Natural killer cell treated with Interleukin-12 subunit alpha and Interleukin-12 subunit beta and Interleukin-15 and Interleukin-18, amount 100 ng/mL, for 72 hours (primary cell): ENCODE measurements around the gene ZNF773. TPM values are rescaled to one million over a fixed set of nuclear protein-coding genes. Genes with fewer than 3 reads are reported as not detected.
"Not testable (repeated sequence)": the region's sequence is repeated elsewhere in the genome, so short reads cannot be mapped to it uniquely, and the experiment has no call there.

Experiments
- ATAC-seq, 2 donors: fragments of 150-1000 bp; cut with Tn5 transposase in 1 of 2; sonication (Bioruptor Pico), chemical (Tn5 transposase) in 1 of 2; 2 replicates each; pipeline ENCODE4 v1.10.0; 2021
- DNase-seq: peaks from one replicate; pipeline ENCODE4 v3.0.0; 2022; ENCODE audit warnings: low spot score
- H3K27ac Mint-ChIP-seq, 2 donors: 1 replicate in 1 of 2; 2 replicates in 1 of 2; pipeline ENCODE4 v1.8.0; 2022; ENCODE audit warnings: mixed read lengths in 2 of 2, mild to moderate bottlenecking in 1 of 2, moderate library complexity in 1 of 2
- H3K27me3 Mint-ChIP-seq, 2 donors: 1 replicate in 1 of 2; 2 replicates in 1 of 2; pipeline ENCODE4 v1.8.0; 2022; ENCODE audit warnings: mixed read lengths in 2 of 2
- H3K36me3 Mint-ChIP-seq: one replicate; pipeline ENCODE4 v1.8.0; 2022; ENCODE audit warnings: mixed read lengths
- H3K4me1 Mint-ChIP-seq, 2 donors: 1 replicate in 1 of 2; 2 replicates in 1 of 2; pipeline ENCODE4 v1.8.0; 2022; ENCODE audit warnings: low read depth in 2 of 2, mixed read lengths in 2 of 2, mild to moderate bottlenecking in 1 of 2
- H3K4me3 Mint-ChIP-seq: one replicate; pipeline ENCODE4 v1.8.0; 2022; ENCODE audit warnings: mixed read lengths
- H3K9me3 Mint-ChIP-seq: 2 replicates; pipeline ENCODE4 v1.8.0; 2022; ENCODE audit warnings: mixed read lengths
- total RNA-seq, 2 donors: library from RNA; stranded (reverse); gene quantifications; one replicate each; pipeline ENCODE4 v1.2.3, GENCODE V29; 2022

ZNF773 gene
- total RNA-seq, result 1 to 10 TPM; 4.8 to 5.6 TPM

DNA sequence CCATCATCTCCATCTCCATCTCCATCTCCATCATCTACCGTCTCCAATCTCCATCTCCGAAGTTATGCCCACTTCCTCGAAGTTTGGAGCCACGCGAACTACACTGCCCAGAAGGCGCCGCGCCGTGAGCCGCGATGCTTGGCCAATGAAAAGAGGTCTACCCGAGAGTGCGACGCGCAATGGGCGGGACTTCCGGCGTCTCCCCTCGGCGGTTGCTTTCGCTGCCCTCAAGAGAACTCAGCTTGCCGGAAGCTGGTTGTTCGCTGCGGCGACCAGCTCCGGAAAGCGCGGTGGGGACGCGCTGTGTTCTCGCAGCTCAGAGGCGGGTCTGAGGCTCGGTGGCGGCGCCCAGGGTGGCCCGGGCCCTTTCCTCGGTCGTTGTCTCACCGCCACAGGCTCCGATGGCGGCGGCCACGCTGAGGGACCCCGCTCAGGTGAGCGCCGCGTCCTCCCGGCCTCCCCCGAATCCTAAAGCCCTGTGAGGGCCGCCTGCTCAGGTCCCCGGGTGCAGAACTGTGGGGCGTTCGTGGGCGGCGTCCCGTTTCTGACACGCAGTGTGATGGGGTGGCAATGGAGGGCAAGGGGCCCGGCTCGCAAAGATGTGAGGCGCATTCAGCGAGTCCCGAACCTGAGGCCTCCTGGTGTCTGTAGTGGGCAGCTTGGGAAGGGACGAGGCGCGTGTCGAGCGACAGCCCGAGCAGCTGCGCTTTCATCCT is at the start of gene ZNF773:
Gene ZNF773 (plus strand): TSS at position 259 of the 716 bp plus-strand sequence. CDS start 143 bp downstream, at position 402.
- H3K27ac Mint-ChIP-seq, result peak within 1 kb of the TSS; percentile 48 to 74
- DNase-seq (peak; percentile 96), ATAC-seq (peak; percentile 98 to 100)
- peaks cover 20 to 26% of the 10 kb centered on the region in 2 donors for H3K4me1 Mint-ChIP-seq
- peaks cover 18% of the 10 kb centered on the region for H3K9me3 Mint-ChIP-seq
- H3K27me3 Mint-ChIP-seq, result not testable (repeated sequence)
- peak within 1 kb of the TSS; percentile 85 for H3K4me3 Mint-ChIP-seq
- H3K36me3 Mint-ChIP-seq, result peaks cover 60% of the 10 kb centered on the region

DNA sequence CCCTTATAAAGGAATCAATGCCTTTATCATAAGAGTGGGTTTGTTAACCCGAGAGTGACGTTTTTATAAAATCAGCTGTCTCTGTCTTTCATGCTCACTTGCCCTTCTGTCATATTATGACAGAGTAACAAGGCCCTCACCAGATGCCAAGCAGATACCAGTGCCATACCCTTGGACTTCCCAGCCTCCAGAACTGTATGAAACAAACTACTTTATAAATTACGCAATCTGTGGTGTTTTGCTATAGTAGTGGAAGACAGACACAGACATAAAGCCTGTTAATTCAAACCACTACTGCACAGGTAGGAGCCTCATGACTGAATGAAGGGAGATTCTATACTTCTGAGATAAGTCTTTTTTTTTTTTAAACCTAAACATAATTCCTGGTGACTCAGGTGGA is 47.4 kb upstream of the ZNF773 start:
- Mint-ChIP-seq H3K9me3 (peaks cover 14% of the 10 kb centered on the region), H3K27me3 (no peaks in the 10 kb centered on the region), H3K27ac (no peak overlapping the region), H3K4me1 (no peaks in the 10 kb centered on the region), H3K4me3 (no peak overlapping the region), H3K36me3 (peaks cover 40% of the 10 kb centered on the region)
- ATAC-seq (no peak), DNase-seq (no peak)

DNA sequence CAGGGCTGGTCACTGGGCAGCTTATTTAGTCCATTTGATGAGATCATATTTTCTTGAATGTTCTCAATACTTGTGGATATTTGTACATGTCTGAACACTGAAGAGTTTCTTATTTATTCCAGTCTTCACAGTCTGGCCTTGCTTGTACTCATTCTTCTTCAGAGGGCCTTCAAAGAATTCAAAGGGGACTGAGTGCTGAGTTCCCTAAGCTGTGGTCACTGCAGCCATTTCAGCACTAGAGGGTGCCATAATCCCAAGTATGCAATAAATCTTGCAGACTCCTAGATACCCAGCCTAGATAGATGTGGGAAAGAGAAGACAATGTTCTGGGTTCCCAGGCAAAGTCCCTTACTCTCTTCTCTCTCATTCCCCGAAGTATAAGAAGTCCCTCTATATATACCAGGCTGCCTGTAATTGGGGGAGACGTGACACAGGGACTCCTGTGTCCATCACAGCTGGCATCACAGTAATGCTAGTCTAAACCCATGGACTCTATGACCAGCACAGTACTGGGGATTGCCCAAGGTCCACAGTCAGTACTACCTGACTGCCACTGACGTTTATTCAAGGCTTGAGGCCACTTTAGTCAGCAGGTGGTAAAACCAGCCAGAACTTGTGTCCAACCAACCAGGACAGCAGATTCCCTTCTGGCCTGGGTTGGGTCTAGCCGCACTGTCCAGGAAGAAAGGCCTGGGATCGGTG is 33.9 kb upstream of the ZNF773 start:
- Mint-ChIP-seq H3K27ac (no peak overlapping the region), H3K36me3 (peaks cover 40% of the 10 kb centered on the region), H3K4me1 (no peaks in the 10 kb centered on the region), H3K27me3 (no peaks in the 10 kb centered on the region), H3K4me3 (no peak overlapping the region), H3K9me3 (peaks cover 20% of the 10 kb centered on the region)
- DNase-seq (no peak), ATAC-seq (peak in 1 of 2 donors; percentile 50)

DNA sequence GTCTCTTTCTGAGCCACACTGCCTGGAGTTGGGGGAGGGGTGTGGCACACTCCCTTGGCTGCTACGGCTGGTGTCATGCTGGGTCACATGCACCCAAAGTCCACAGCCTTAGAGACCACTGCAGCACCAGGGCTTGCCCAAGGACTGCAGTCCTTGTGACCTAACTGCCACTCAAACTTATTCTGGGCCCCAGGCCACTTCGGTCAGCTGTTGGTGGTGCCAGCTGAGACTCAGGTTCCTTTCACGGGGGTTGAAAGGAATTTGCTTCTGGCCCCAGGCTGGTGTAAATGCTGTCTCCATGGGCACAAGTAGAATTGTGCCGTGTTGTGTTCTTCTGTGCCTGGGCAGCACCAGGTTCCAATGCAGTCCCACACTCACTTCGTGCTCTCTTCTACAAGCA is 33.2 kb upstream of the ZNF773 start:
- DNase-seq, result no peak
- Mint-ChIP-seq H3K36me3 (peaks cover 47% of the 10 kb centered on the region), H3K27me3 (no peaks in the 10 kb centered on the region), H3K4me3 (no peak overlapping the region), H3K27ac (no peak overlapping the region), H3K9me3 (peaks cover 18% of the 10 kb centered on the region), H3K4me1 (no peaks in the 10 kb centered on the region)
- ATAC-seq, result no peak

DNA sequence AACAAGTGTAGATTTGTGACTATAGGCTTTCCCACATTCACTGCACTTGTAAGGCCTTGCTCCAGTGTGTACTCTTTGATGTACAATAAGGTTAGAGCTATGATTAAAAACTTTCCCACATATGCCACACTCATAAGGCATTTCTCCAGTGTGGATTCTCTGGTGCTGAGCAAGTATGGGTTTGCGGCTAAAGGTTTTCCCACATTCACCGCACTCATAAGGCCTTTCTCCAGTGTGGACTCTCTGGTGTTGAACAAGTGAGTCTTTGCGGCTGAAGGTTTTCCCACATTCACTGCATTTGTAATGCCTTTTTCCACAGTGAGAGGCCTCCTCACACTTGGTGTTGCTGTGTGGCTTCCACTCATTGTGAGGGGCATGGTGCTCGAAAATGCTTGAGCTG is 26.1 kb upstream of the ZNF773 start:
- H3K9me3 Mint-ChIP-seq, result peaks cover 32% of the 10 kb centered on the region
- DNase-seq (no peak), ATAC-seq (no peak)
- no peak overlapping the region for H3K4me3 Mint-ChIP-seq
- H3K27ac Mint-ChIP-seq, result no peak overlapping the region
- H3K27me3 Mint-ChIP-seq, result no peaks in the 10 kb centered on the region
- peaks cover 7 to 17% of the 10 kb centered on the region in 2 donors for H3K4me1 Mint-ChIP-seq
- H3K36me3 Mint-ChIP-seq, result peaks cover 79% of the 10 kb centered on the region

DNA sequence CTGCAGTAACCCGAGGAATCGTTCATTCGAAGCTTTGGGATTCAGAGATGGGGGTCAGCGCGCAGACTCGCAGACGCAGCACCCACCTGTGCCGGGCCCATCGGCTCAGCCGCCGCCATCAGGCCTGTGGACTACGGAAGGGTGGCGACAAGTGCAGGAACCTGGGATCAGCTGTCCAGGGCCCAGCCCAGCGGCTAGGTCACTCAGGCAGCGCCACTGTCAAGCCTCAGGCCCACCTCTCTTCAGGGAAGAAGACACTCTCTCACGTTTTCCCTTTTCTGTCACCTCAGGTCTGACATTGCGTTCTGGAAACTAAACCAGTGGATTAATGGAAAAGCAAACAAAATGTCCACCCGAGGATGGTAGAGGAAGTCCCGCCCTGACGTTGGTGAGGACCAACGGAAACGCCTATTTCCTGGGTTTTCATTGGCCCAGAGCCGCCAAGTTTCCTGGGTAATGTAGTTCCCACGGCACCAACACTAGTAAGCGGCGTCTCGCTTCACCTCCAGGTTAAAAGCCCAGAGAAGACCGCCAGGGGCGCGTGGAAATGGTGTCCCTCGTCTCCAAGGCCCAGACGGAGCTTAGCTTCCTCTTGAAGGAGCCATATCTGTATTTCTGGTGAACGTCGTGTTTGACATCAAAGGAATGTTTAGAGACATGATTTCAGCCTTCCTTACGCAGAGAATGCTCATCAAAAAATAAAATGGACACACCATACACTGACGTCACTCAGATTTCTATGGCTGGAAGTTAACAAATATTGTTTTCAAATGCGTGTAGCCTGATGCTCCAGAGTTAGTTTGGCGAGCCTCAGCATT is 22.3 kb upstream of the ZNF773 start, which contains the start of gene ZNF772:
Gene ZNF772 (minus strand): TSS at position 376 of the 818 bp plus-strand sequence. CDS start 257 bp downstream, at position 119.
- DNase-seq, result peak; percentile 90
- peak; percentile 96 to 100 for ATAC-seq
- H3K4me3 Mint-ChIP-seq, result peak within 1 kb of the TSS; percentile 94
- peaks cover 67% of the 10 kb centered on the region for H3K36me3 Mint-ChIP-seq
- peaks cover 29% of the 10 kb centered on the region for H3K9me3 Mint-ChIP-seq
- H3K27me3 Mint-ChIP-seq, result peaks cover 12 to 13% of the 10 kb centered on the region in 2 donors
- peak within 1 kb of the TSS; percentile 83 to 84 for H3K27ac Mint-ChIP-seq
- H3K4me1 Mint-ChIP-seq, result peaks cover 7 to 17% of the 10 kb centered on the region in 2 donors

DNA sequence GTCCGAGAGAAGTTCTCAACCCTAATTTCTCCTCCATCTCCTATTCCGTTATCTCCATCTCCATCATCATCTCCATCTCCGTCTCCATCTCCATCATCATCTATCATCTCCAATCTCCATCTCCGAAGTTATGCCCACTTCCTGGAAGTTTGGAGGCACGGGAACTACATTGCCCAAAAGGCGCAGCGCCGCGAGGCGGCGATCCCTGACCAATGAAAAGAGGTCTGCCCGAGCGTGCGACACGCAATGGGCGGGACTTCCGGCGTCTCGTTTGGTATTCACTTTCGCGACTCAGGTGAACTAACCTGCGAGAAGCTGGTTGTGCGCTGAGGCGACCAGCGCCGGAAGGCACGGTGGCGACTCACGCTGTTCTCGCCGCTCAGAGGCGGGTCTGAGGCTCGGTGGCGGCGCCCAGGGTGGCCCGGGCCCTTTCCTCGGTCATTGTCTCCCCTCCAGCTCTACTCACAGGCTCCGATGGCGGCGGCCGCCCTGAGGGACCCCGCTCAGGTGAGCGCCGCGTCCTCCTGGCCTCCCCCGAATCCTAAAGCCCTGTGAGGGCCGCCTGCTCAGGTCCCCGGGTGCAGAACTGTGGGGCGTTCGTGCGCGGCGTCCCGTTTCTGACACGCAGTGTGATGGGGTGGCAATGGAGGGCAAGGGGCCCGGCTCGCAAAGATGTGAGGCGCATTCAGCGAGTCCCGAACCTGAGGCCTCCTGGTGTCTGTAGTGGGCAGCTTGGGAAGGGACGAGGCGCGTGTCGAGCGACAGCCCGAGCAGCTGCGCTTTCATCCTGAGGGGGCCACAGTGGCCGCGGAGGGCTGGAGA is 12.1 kb upstream of the ZNF773 start, which contains the start of gene ZNF419:
Gene ZNF419 (plus strand): TSS at position 274 of the 822 bp plus-strand sequence. CDS start 201 bp downstream, at position 475.
- Mint-ChIP-seq H3K36me3 (peaks cover 39% of the 10 kb centered on the region), H3K4me1 (peaks cover 13 to 15% of the 10 kb centered on the region in 2 donors), H3K27ac (peak within 1 kb of the TSS; percentile 19 to 70), H3K9me3 (peaks cover 20% of the 10 kb centered on the region), H3K4me3 (peak within 1 kb of the TSS; percentile 77)
- not testable (repeated sequence) for H3K27me3 Mint-ChIP-seq
- DNase-seq, result peak; percentile 89
- ATAC-seq, result peak; percentile 95 to 98

DNA sequence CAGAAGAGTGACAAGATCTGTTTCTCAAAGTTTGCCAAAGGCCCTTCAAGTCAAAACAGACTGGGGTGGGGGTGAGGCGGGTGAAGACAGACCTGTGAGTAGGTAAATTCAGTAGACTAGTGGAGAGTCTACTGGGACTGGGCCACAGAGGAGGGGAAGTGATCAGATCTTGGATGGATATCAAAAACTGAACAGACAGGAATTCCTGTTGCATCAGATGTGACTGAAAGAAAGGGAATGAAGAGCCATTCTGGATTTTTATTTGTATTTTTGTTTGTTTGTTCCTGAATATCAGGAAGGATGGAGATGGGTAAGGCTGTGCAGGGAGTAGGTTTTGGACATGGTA is 11.5 kb upstream of the ZNF773 start:
- H3K27me3 Mint-ChIP-seq, ATAC-seq, DNase-seq: not testable (repeated sequence)
- H3K4me1 Mint-ChIP-seq, result peaks cover 13 to 15% of the 10 kb centered on the region in 2 donors
- H3K27ac Mint-ChIP-seq, result peak overlapping the region in 1 of 2 donors; percentile 70
- H3K36me3 Mint-ChIP-seq, result peaks cover 45% of the 10 kb centered on the region
- H3K4me3 Mint-ChIP-seq, result peak overlapping the region; percentile 77
- peaks cover 20% of the 10 kb centered on the region for H3K9me3 Mint-ChIP-seq

DNA sequence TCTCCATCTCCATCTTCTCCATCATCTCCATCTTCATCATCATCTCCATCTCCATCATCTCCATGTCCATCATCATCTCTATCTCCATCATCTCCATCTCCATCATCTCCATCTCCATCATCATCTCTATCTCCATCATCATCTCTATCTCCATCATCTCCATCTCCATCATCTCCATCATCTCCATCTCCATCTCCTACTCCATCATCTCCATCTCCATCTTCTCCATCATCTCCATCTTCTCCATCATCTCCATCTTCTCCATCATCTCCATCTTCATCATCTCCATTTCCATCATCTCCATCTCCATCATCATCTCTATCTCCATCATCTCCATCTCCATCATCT is 432 bp upstream of the ZNF773 start:
- Mint-ChIP-seq H3K4me3 (peak overlapping the region; percentile 85), H3K36me3 (peaks cover 63% of the 10 kb centered on the region), H3K4me1 (peaks cover 20 to 26% of the 10 kb centered on the region in 2 donors), H3K27ac (peak overlapping the region; percentile 48 to 74), H3K9me3 (peaks cover 18% of the 10 kb centered on the region)
- DNase-seq, H3K27me3 Mint-ChIP-seq, ATAC-seq: not testable (repeated sequence)

DNA sequence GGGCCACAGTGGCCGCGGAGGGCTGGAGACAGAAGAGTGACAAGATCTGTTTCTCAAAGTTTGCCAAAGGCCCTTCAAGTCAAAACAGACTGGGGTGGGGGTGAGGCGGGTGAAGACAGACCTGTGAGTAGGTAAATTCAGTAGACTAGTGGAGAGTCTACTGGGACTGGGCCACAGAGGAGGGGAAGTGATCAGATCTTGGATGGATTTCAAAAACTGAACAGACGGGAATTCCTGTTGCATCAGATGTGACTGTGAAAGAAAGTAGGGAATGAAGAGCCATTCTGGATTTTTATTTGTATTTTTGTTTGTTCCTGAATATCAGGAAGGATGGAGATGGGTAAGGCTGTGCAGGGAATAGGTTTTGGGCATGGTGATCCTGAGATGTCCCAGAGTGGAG is 662 bp downstream of the ZNF773 start:
- ATAC-seq, H3K27me3 Mint-ChIP-seq, DNase-seq: not testable (repeated sequence)
- H3K36me3 Mint-ChIP-seq, result peaks cover 61% of the 10 kb centered on the region
- H3K9me3 Mint-ChIP-seq, result peaks cover 18% of the 10 kb centered on the region
- H3K4me3 Mint-ChIP-seq, result peak overlapping the region; percentile 85
- peaks cover 20 to 26% of the 10 kb centered on the region in 2 donors for H3K4me1 Mint-ChIP-seq
- H3K27ac Mint-ChIP-seq, result peak overlapping the region; percentile 47 to 74

DNA sequence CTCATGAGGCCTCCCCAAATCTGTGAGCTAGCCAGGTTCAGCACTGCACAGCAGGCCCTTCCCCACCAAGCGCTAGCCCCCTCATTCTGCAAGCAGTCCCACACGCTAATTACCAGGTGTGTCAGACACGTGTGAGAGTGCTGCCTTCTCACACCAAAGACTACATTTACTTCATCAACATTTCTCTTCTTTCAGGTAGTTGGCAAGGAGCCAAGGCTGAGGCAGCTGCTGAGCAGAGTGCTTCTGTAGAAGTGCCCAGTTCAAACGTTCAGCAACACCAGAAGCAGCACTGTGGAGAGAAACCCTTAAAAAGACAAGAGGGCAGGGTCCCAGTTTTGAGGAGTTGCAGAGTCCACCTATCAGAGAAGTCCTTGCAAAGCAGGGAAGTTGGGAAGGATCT is 6.4 kb downstream of the ZNF773 start:
- Mint-ChIP-seq H3K4me1 (peaks cover 2 to 14% of the 10 kb centered on the region in 2 donors), H3K9me3 (peaks cover 25% of the 10 kb centered on the region), H3K4me3 (no peak overlapping the region), H3K27ac (no peak overlapping the region), H3K36me3 (peaks cover 77% of the 10 kb centered on the region), H3K27me3 (no peaks in the 10 kb centered on the region)
- ATAC-seq (no peak), DNase-seq (no peak)

DNA sequence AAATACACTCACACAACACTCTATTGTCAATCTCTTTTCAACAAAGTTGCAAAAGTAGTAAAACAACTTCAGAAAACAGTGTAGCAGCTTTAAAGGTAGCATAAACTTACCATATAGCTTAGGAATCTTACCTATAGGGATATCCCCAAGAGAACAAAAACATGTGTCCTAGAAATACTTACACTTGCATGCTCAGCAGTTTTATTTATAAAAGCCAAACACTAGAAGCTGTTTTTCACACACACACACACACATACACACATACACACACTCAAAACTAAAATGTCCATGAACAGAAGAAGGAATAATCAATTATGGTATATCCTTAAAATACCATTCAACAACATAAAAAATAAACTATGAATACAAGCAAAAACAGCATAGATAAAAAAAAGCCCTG is 11.7 kb downstream of the ZNF773 start:
- ATAC-seq (no peak), DNase-seq (no peak)
- Mint-ChIP-seq H3K4me1 (no peaks in the 10 kb centered on the region), H3K27me3 (no peaks in the 10 kb centered on the region), H3K36me3 (peaks cover 73% of the 10 kb centered on the region), H3K27ac (no peak overlapping the region), H3K9me3 (peaks cover 34% of the 10 kb centered on the region), H3K4me3 (no peak overlapping the region)

DNA sequence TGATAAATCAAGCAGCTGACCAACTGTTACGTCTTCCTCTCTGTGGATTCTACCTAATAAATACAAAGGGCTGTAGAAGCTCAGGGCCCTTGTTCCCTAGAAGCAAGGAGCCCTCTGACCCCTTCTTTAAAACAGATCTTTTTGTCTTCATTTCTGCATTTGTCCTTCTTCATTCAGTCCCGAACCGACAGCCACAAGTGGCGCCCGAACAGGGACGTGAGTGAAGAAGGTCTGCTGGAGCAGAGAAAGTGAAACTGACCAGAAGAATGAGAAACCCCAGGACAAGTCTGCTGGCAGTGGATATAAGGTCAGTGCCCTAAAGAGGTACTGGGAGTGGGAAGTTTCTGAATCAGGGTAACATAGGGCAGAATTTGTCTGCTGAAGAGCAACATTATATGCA is 13.1 kb downstream of the ZNF773 start:
- no peak for DNase-seq
- Mint-ChIP-seq H3K4me1 (no peaks in the 10 kb centered on the region), H3K27ac (no peak overlapping the region), H3K4me3 (no peak overlapping the region), H3K9me3 (peaks cover 33% of the 10 kb centered on the region), H3K36me3 (peaks cover 68% of the 10 kb centered on the region), H3K27me3 (no peaks in the 10 kb centered on the region)
- ATAC-seq, result no peak
